Stomach (tissue), 9 donors: ENCODE results near the gene CDC16. TPM values are rescaled to one million over a fixed set of nuclear protein-coding genes. Genes with fewer than 3 reads are reported as not detected.

Source experiments
- DNase-seq, 2 donors: peaks; one replicate each; pipeline versions ENCODE4 v3.0.0 to v3.0.0-alpha.2; 2013 to 2019
- H3K27ac ChIP-seq, 5 donors: fragments of 200-600 bp in 4 of 5; sonication (generic) in 4 of 5; one replicate each; pipeline ENCODE4 v1.5.1; 2013 to 2019; ENCODE audit warnings: mild to moderate bottlenecking in 1 of 5, moderate library complexity in 1 of 5
- H3K27me3 ChIP-seq, 3 donors: fragments of 200-600 bp; sonication (generic); one replicate each; pipeline ENCODE4 v1.5.1; 2017 to 2019; ENCODE audit warnings: mixed run types in 1 of 3
- H3K36me3 ChIP-seq, 4 donors: fragments of 200-600 bp; sonication (generic); 1 replicate in 3 of 4; 2 replicates in 1 of 4; pipeline ENCODE4 v1.5.1; 2016 to 2019
- H3K4me1 ChIP-seq, 4 donors: fragments of 200-600 bp; sonication (generic); one replicate each; pipeline ENCODE4 v1.5.1; 2016 to 2019
- H3K4me3 ChIP-seq, 4 donors: fragments of 200-600 bp; sonication (generic) in 3 of 4; one replicate each; pipeline ENCODE4 v1.5.1; 2016 to 2019; ENCODE audit warnings: mild to moderate bottlenecking in 1 of 4
- H3K9me3 ChIP-seq, 4 donors: fragments of 200-600 bp; sonication (generic); one replicate each; pipeline ENCODE4 v1.5.1; 2016 to 2019
- EP300 ChIP-seq: sonication (generic); formaldehyde crosslinking; IDR thresholded peaks from one replicate; pipeline ENCODE4 v1.6.1; 2017; ENCODE audit warnings: antibody characterized with exemption
- POLR2A ChIP-seq, 4 donors: fragments of 450-650 bp; IDR thresholded peaks; one replicate each; pipeline ENCODE4 v1.6.1; 2016; ENCODE audit warnings: antibody characterized with exemption in 4 of 4, control low read depth in 2 of 4, mild to moderate bottlenecking in 1 of 4, moderate library complexity in 1 of 4
- POLR2AphosphoS5 ChIP-seq, 3 donors: sonication (generic); formaldehyde crosslinking; IDR thresholded peaks; one replicate each; pipeline ENCODE4 v1.6.1; 2016; ENCODE audit warnings: antibody characterized with exemption in 3 of 3
- WGBS, 5 donors: extraction: QIAGEN DNeasy Blood & Tissue Kit in 3 of 5; methylation state at CpG; one replicate each; pipeline versions ENCODE4 v1.1.5 to v1.1.7; 2013 to 2018; 5-methylcytosine and 5-hydroxymethylcytosine counted together
- intact Hi-C: fragments of 100-400 bp; cut with DNase I; formaldehyde crosslinking; loops from one replicate; pipeline ENCODE4 v1.15.1; 2023; ENCODE audit warnings: low total_unique reads
- polyA plus RNA-seq, 3 donors: library from polyadenylated mRNA; stranded (reverse); fragments of 200-250 nt; gene quantifications; one replicate each; pipeline ENCODE4 v1.2.3, GENCODE V29; 2013
- total RNA-seq, 5 donors: library from RNA; depleted of rRNA; stranded (reverse); fragments of >200 nt; gene quantifications; one replicate each; pipeline versions ENCODE4 v1.1.0 to v1.2.3, GENCODE V29; 2014 to 2016
- TF ChIP-seq, protein P1 (sequence below), 7 experiments: fragments of 450-650 bp in 4 of 7; fragments of 200-600 bp in 3 of 7; sonication (generic) in 3 of 7; IDR thresholded peaks; one replicate each; pipeline ENCODE4 v1.5.1; 2016 to 2019; ENCODE audit warnings: antibody characterized with exemption in 7 of 7, control low read depth in 2 of 7, mild to moderate bottlenecking in 1 of 7
- donor health status: healthy with polysubstance abuse.
- donor health status: Bipolar disorder and iron deficiency.
- donor health status: healthy.

Gene CDC16
- total and polyA plus RNA-seq, 8 donors: 49.3 to 98.5 (median 67.0) TPM

DNA sequence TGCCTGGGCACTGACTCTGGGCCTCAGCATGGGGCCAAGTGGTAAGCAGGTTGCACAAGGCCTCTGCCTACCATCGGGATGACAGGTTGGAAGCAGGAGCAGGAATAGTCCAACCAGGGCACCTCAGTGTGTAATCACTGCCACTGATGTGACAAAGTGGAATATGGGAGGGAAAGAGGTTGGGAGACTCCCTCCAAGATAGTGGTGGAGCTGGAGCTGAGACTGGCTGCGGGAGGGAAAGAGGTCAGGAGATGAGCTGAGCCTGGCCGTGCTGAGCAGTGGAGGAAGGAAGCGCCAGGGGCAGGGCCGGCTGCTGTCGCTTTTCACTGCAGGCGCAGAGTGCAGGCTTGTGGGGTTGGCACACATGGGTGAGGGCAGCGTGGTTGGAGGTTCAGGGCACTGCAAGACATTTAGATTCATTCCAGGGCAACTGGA is 53.5 kb downstream of the CDC16 start:
- H3K9me3 ChIP-seq: no peaks in the 10 kb centered on the region
- H3K4me3 ChIP-seq: no peak overlapping the region
- DNase-seq: no peak
- TF ChIP-seq, protein P1, sequence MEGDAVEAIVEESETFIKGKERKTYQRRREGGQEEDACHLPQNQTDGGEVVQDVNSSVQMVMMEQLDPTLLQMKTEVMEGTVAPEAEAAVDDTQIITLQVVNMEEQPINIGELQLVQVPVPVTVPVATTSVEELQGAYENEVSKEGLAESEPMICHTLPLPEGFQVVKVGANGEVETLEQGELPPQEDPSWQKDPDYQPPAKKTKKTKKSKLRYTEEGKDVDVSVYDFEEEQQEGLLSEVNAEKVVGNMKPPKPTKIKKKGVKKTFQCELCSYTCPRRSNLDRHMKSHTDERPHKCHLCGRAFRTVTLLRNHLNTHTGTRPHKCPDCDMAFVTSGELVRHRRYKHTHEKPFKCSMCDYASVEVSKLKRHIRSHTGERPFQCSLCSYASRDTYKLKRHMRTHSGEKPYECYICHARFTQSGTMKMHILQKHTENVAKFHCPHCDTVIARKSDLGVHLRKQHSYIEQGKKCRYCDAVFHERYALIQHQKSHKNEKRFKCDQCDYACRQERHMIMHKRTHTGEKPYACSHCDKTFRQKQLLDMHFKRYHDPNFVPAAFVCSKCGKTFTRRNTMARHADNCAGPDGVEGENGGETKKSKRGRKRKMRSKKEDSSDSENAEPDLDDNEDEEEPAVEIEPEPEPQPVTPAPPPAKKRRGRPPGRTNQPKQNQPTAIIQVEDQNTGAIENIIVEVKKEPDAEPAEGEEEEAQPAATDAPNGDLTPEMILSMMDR (IDR thresholded peaks at IDR 0.05): no peak
- TF ChIP-seq EP300 (no peak), POLR2AphosphoS5 (IDR thresholded peaks at IDR 0.05) (no peak), POLR2A (IDR thresholded peaks at IDR 0.05) (no peak)
- intact Hi-C loops: no loop called here
- no peaks in the 10 kb centered on the region for H3K27me3 ChIP-seq
- WGBS, 5 donors: 92 to 97% (median 96%) methylated on average over 8 of the region's 8 CpGs
- H3K27ac ChIP-seq: no peak overlapping the region
- H3K4me1 ChIP-seq: peaks cover under 1 to 25% (median 15%) of the 10 kb centered on the region in 4 donors
- peaks cover 43 to 86% (median 77%) of the 10 kb centered on the region in 4 donors for H3K36me3 ChIP-seq

DNA sequence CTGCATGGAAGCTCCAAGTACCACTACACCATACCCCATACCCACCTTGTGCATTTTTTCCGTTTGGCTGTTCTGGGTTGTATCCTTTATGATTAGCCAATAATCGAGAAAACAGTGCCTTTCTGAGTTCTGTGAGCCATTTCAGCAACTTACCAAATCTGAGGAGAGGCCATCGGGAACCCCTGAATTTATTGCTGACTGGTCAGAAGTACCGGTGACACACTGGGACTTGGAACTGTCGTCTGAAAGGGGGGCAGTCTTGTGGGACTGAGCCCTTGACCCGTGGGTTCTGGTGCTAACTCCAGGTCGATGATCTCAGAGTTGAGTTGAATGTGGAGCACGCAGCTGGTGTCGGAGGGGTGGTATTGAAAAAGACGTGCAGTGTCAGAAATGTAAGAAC is 61.8 kb downstream of the CDC16 start:
- TF ChIP-seq POLR2A (IDR thresholded peaks at IDR 0.05) (no peak), POLR2AphosphoS5 (IDR thresholded peaks at IDR 0.05) (no peak), EP300 (no peak)
- TF ChIP-seq, protein P1 (IDR thresholded peaks at IDR 0.05): no peak
- Histone ChIP-seq H3K27me3 (no peaks in the 10 kb centered on the region), H3K4me3 (no peak overlapping the region), H3K27ac (no peak overlapping the region), H3K36me3 (peaks cover 33 to 96% (median 88%) of the 10 kb centered on the region in 4 donors), H3K9me3 (no peaks in the 10 kb centered on the region), H3K4me1 (no peaks in the 10 kb centered on the region)
- WGBS, 5 donors: 86 to 92% (median 90%) methylated on average over 10 of the region's 10 CpGs
- DNase-seq: no peak
- intact Hi-C loops: no loop called here

DNA sequence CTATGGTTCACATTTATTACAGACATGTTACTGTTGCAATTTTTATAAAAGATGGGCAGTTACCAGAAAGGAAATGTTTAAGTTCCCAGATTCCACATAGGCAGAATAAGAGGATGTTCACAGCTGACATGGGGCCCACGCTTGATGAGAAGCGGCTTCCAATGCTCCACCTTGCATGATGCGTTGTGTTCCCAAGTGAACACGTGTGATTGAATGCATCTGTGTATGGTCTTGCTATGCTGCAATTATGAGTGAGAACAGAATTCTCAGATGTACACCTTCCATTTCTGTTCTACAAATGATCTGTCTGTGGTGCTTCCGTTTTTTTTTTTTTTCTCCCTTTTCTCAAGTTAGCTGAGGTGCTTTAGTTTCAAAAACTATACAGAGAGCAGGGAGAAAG is 62.2 kb downstream of the CDC16 start:
- H3K27me3 ChIP-seq: no peaks in the 10 kb centered on the region
- H3K27ac ChIP-seq: no peak overlapping the region
- WGBS, 5 donors: 89 to 94% (median 94%) methylated on average over 5 of the region's 5 CpGs
- no peaks in the 10 kb centered on the region for H3K9me3 ChIP-seq
- no peak overlapping the region for H3K4me3 ChIP-seq
- TF ChIP-seq POLR2AphosphoS5 (IDR thresholded peaks at IDR 0.05) (no peak), EP300 (no peak)
- peaks cover 33 to 96% (median 88%) of the 10 kb centered on the region in 4 donors for H3K36me3 ChIP-seq
- DNase-seq: no peak
- no peaks in the 10 kb centered on the region for H3K4me1 ChIP-seq
- intact Hi-C loops: no loop called here

DNA sequence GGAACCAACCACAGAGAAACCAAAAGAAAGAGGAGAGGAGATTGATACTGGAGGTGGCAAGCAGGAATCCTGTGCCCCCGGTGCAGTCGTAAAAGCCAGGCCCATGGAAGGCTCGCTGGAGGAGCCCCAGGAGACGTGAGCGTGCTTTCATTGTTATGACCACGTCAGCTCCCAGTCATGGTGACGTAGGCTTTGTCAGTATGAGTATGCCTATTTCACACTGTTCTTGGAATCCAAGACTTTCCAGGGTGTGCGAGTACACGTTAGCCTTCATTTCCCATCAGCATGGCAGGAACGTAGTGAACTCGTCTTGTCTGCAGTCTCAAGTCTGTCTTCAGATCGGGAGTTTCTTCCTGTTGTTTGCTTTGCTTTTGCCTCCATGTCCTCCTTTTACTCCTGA is 64.2 kb downstream of the CDC16 start:
- H3K27me3 ChIP-seq: no peaks in the 10 kb centered on the region
- H3K27ac ChIP-seq: no peak overlapping the region
- H3K9me3 ChIP-seq: no peaks in the 10 kb centered on the region
- no peak for DNase-seq
- H3K4me3 ChIP-seq: no peak overlapping the region
- TF ChIP-seq POLR2AphosphoS5 (IDR thresholded peaks at IDR 0.05) (no peak), POLR2A (IDR thresholded peaks at IDR 0.05) (no peak), EP300 (no peak)
- TF ChIP-seq, protein P1 (IDR thresholded peaks at IDR 0.05): no peak
- peaks cover 40 to 96% (median 90%) of the 10 kb centered on the region in 4 donors for H3K36me3 ChIP-seq
- WGBS, 5 donors: 84 to 93% (median 90%) methylated on average over 12 of the region's 12 CpGs
- peaks cover 0 to 3% (median 0%) of the 10 kb centered on the region in 4 donors for H3K4me1 ChIP-seq
- intact Hi-C loops: no loop called here

DNA sequence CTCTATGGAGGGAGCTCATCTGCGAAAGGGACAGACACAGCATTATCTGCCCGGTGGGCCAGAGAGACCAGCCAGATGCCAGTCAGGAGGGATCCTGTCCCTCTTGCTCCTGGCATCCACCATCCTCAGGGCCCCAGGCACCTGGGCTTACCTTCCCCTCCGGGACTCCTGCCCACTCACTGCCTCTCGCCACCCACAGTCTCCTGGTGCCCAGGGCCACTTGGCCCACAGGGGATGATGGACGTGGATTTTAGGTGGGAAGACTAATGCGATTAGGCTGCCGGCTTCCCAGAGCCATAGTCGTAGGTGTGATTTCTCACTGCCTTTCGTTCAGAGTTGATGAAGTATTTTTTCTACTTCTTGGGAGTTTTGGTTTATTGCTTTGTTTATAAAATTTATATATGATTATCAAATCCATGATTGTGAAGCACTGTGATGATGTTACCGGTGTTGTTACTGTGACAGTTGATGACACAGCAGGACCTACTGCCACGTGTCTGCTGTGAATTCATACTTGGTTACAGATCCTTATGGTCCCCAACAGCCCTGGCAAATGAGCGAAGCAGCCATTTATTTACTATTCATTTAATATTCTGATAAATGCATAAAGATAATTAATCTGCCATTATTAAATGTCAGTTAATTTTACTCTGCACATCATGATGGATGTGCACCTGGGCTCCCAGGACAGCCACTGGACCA is 65.1 kb downstream of the CDC16 start:
- no peaks in the 10 kb centered on the region for H3K27me3 ChIP-seq
- DNase-seq: no peak
- H3K4me1 ChIP-seq: peaks cover 0 to 4% (median 0%) of the 10 kb centered on the region in 4 donors

More for the DNA sequence above, 65.1 kb downstream of the CDC16 start:
- Histone ChIP-seq H3K36me3 (peaks cover 48 to 96% (median 91%) of the 10 kb centered on the region in 4 donors), H3K4me3 (no peak overlapping the region), H3K9me3 (no peaks in the 10 kb centered on the region), H3K27ac (no peak overlapping the region)
- WGBS, 5 donors: 93 to 96% (median 94%) methylated on average over 12 of the region's 12 CpGs
- no peak for TF ChIP-seq POLR2AphosphoS5 (IDR thresholded peaks at IDR 0.05)
- intact Hi-C loops: no loop called here
